Measurements from ENCODE around the gene STUM.
"Not testable (repeated sequence)": the region's sequence is repeated elsewhere in the genome, so short reads cannot be mapped to it uniquely, and the experiment has no call there.

STUM gene

DNA sequence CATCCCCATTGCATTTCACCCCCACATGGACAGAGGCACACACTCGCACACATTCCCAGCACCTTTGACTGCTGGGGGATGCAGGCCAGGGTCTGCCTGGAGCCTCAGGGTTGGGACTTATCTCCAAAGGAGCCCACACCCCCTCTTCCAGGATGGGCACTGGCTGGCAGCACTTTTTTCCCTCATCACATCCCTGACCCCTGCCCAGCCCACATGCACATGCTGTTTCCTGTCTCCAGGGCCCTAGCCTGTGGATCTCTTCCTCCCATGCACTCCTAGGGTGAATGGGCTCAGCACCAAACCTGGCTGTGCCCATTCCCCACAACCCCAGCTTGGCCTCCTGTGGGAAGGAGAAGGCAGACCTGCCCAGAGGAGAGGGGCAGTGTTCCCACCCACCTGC lies 59.3 kb downstream of the STUM start:
- in situ Hi-C loops (cut with HindIII; ENCODE audit: low pct_unique_long_range_greater_than_20kb, low sequenced_read_pairs): no loop called here
- TF ChIP-seq JUND (IDR thresholded peaks at IDR 0.05; ENCODE audit: low read depth): no peak
- no peak for DNase-seq (ENCODE audit: low read depth in 1 of 2, low spot score in 1 of 2)

DNA sequence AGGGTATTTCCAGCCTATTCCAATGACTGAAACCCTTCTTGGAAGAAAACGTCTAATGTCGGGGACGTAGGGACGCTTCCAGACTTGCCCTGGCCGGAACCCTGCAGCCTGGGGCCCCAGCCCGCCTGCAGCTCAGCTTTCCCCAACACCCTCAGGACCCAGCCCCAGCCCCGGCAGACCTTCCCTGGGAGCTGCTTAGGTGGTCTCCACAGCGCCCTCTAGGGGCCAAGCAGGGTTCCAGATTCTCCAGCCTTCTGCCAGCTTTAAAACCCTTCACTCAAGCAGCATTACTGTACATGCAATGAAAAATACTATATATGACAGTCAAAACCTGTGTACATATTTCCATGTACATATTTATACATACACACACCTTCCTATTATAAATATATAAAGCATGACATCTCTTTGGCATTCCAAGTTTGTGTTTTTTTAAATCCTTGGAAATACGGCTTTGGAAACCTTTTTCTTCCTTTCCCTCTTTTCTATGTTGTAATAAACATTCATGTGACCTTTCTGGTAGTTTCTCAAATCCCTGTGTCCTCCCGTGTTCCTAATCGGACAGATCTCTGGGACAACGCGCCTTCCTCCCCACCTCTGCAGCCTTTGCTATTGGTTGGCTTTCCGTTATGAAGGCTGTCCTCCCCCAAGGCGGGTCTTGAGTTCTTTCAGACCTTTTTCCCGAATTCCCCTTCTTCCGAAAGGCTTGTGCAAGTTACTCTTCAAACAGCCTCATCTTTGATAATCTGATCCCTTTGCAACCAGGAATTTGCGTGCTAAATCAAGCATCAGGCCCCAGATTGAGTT lies 60.3 kb downstream of the STUM start:
- TF ChIP-seq JUND (IDR thresholded peaks at IDR 0.05; ENCODE audit: low read depth): no peak
- DNase-seq (ENCODE audit: low read depth in 1 of 2, low spot score in 1 of 2): peak; percentile 51 to 73
- in situ Hi-C loops (cut with HindIII; ENCODE audit: low pct_unique_long_range_greater_than_20kb, low sequenced_read_pairs): no loop called here

DNA sequence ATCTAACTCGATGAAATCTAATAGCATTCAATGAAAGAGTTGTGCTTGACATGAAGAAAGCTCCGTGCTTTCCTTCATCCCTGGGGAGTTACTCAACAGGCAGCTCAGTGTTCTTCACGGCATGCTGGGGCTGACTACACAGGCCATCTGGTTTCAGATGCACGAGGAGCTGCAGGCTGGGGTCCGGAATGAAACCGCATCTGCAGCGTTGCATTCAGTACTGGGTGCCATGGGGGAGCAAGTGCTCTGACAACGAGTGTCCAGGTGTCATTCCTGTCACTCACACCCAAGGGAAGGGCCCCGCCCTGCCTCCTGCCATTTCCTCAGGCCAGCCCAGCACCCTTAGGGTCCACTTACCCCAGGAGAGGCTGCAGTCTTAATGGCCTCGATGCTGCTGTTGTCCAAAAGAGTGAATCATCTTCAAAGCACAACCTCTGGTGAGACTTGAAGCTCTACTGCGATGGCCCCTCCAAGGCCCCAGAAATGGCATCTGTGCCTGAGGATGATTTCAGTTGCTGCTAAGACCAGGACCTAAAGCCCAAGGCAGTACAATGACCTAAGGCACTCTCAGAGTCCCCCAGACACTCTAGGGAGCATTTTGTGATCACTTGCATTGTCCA lies 61.4 kb downstream of the STUM start:
- in situ Hi-C loops (cut with HindIII; ENCODE audit: low pct_unique_long_range_greater_than_20kb, low sequenced_read_pairs): no loop called here
- TF ChIP-seq JUND (IDR thresholded peaks at IDR 0.05; ENCODE audit: low read depth): no peak

DNA sequence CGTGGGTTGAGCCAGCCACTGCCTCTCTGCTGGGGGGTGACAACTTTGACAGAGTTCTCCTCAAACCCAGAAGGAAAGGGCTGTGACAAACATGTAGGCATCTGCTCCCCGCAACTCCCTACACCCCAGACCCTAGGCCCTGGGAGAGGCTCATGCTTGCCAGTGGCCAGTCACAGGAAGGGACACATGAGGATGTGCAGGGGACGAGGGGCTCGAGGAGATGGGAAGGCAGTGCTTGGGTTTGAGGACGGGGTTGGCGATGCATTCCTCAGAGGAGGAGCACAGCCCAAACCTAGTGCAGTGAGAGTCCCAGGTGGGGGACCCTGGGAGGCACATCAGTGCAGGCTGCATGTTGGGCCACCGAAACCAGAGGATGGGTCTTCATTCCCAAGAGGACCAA lies 62.1 kb downstream of the STUM start:
- no peak for DNase-seq (ENCODE audit: low read depth in 1 of 2, low spot score in 1 of 2)
- TF ChIP-seq JUND (IDR thresholded peaks at IDR 0.05; ENCODE audit: low read depth): no peak
- in situ Hi-C loops (cut with HindIII; ENCODE audit: low pct_unique_long_range_greater_than_20kb, low sequenced_read_pairs): no loop called here

More for the DNA sequence above, 61.4 kb downstream of the STUM start:
- DNase-seq (ENCODE audit: low read depth in 1 of 2, low spot score in 1 of 2): no peak

DNA sequence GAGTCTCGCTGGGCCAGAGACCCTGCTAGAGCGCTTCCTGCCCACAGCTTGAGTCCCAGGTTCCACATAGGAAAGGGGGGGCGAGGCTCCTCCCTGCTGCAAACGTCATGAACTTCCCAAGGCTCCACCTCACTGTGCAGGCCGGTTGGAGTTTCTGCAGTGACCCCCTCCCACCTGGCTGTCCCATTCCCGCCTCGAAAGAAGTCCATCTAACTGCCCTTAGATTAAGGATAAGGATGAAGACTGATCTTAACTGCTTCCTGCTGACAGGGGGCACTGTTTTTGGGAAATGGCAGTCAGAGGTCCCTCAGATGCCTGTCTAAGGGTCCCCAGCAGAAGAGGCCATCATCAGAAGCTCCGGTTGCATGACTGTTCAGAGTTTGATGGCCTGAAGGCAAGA lies 62.7 kb downstream of the STUM start:
- no peak for TF ChIP-seq JUND (IDR thresholded peaks at IDR 0.05; ENCODE audit: low read depth)
- in situ Hi-C loops (cut with HindIII; ENCODE audit: low pct_unique_long_range_greater_than_20kb, low sequenced_read_pairs): no loop called here
- DNase-seq (ENCODE audit: low read depth in 1 of 2, low spot score in 1 of 2): no peak

DNA sequence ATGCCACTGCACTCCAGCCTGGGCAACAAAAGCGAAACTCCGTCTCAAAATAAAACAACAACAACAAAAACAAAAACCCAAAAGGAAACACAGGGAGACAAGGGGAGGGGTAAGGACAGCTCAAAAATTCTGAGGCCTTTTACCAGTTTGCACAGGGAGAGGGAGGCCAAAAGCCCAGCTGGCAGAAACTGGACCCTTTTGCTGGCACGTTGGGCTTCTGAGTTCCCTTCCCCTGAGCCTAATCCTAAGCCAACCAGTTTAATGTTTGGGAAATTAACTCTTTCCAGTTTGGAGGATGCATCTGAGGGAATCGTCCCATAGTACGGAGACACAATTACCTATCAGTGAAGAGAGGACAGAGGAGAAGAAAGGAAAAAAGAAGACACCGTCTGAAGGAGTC lies 63.4 kb downstream of the STUM start:
- DNase-seq (ENCODE audit: low read depth in 1 of 2, low spot score in 1 of 2); in situ Hi-C loops (cut with HindIII; ENCODE audit: low pct_unique_long_range_greater_than_20kb, low sequenced_read_pairs): not testable (repeated sequence)

DNA sequence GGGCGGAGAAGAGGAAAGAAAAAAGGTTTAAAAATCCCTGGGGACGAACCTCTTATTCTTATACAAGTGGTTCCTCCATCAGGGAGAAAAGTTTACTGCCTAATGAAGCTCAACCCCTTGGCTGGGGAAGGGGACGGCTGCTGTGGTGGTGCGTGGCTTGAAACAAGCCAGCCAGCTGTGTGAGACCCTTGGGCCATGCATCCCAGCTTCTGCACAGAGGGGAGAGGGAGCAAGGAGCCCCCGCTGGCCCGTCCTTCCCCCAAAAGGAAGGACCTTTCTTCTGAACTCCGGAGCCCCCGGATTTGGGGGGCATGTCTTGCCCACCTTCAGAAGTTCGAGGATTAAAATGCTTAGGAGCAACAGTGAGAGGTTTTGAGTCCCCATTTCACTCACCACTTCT lies 67.3 kb downstream of the STUM start:
- in situ Hi-C loops (cut with HindIII; ENCODE audit: low pct_unique_long_range_greater_than_20kb, low sequenced_read_pairs): no loop called here
- no peak for TF ChIP-seq JUND (IDR thresholded peaks at IDR 0.05; ENCODE audit: low read depth)

DNA sequence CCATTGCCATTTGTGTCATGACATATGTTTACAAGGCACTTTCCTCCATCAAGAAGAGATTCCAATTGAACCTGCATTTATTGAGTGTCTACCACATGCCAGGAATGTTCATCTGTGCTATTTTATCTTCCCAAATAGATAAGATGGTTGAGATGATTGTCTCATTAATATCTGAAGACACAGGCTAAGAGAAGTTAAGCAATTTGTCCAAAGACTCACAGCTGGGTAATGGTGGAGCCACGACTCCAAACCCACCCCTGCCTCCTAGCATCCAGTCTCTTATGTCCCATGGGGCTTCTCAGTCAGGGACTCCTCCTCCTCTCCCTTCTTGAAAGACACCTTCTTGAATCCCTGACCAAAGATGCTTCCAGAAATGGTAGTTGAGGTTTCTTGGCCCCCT lies 68.1 kb downstream of the STUM start:
- in situ Hi-C loops (cut with HindIII; ENCODE audit: low pct_unique_long_range_greater_than_20kb, low sequenced_read_pairs): no loop called here
- TF ChIP-seq JUND (IDR thresholded peaks at IDR 0.05; ENCODE audit: low read depth): no peak
- DNase-seq (ENCODE audit: low read depth in 1 of 2, low spot score in 1 of 2): no peak

More for the DNA sequence above, 67.3 kb downstream of the STUM start:
- DNase-seq (ENCODE audit: low read depth in 1 of 2, low spot score in 1 of 2): no peak

DNA sequence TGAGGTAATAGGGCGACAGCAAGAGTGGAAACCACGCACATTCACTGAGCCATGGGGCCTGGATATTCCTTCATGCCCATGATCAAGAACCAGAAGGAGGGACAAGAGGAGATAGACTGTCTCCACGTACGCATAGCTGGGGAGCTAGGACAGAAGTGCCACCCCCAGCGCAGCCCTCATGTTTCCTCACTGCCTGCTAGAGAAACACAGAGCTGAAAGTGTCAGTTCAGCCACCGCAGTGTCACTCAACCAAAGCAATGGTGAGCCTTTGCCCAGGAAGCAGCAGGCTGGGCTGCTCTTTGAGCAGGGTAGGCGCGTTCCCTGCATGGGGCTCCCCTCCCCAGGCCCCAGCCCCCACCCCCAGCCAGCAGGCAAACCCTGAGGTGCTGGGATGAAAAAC lies 68.5 kb downstream of the STUM start:
- in situ Hi-C loops (cut with HindIII; ENCODE audit: low pct_unique_long_range_greater_than_20kb, low sequenced_read_pairs): no loop called here
- no peak for TF ChIP-seq JUND (IDR thresholded peaks at IDR 0.05; ENCODE audit: low read depth)

DNA sequence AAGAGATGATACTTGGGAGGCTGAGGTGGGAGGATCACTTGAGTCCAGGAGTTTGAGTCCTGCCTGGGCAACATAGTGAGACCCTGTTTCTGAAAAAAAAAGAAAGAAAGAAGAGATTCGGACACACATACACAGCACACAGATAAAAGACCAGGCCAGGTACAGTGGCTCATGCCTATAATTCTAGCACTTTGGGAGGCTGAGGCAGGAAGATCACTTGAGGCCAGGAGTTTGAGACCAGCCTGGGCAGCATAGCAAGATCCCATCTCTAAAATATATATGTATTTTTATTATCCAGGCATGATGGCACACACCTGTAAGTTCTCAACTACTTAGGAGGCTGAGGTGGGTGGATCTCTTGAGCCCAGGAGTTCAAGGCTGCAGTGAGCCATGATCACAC lies 69.2 kb downstream of the STUM start:
- in situ Hi-C loops (cut with HindIII; ENCODE audit: low pct_unique_long_range_greater_than_20kb, low sequenced_read_pairs); DNase-seq (ENCODE audit: low read depth in 1 of 2, low spot score in 1 of 2): not testable (repeated sequence)

More for the DNA sequence above, 68.5 kb downstream of the STUM start:
- no peak for DNase-seq (ENCODE audit: low read depth in 1 of 2, low spot score in 1 of 2)

DNA sequence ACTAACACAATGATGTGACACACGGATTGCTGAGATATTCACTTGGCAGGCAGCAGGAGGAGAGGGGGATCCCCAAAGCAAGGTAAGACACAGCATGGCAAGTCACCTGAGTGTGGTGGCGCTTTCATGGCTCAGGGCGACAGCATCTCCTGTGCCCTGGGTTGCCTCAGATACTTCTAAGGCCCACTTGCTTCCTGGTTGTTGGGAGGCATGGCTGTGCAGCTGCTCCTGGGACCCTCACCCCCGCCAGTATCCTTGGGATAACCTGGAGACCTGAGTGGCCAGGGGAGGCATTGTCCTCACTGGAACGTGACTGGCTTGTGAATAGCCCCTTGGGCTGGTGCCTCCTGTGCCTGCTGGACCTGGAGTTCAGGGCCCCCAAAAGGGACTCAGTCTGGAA lies 69.8 kb downstream of the STUM start:
- in situ Hi-C loops (cut with HindIII; ENCODE audit: low pct_unique_long_range_greater_than_20kb, low sequenced_read_pairs): no loop called here
- TF ChIP-seq JUND (IDR thresholded peaks at IDR 0.05; ENCODE audit: low read depth): no peak
- no peak for DNase-seq (ENCODE audit: low read depth in 1 of 2, low spot score in 1 of 2)

DNA sequence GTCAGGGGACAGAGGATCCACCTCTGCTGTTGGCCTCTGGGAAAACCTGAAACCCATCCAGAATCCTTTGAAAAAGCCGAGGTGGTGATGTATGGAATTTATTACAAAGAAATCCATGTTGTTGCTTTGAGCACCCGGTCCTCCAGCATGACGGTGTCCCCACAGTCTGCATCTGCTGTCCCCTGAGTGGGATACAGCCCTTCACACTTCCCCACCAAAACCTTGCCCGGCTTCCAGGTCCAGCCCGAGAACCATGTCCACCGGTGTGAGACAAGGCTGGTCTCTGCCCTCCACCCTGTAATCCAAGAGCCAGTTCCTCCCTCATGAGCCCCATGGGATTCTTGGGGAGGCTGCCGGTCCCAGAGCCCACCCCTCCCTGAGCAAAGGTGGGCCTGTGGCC lies 70.5 kb downstream of the STUM start:
- DNase-seq (ENCODE audit: low read depth in 1 of 2, low spot score in 1 of 2): no peak
- no peak for TF ChIP-seq JUND (IDR thresholded peaks at IDR 0.05; ENCODE audit: low read depth)
- in situ Hi-C loops (cut with HindIII; ENCODE audit: low pct_unique_long_range_greater_than_20kb, low sequenced_read_pairs): no loop called here

DNA sequence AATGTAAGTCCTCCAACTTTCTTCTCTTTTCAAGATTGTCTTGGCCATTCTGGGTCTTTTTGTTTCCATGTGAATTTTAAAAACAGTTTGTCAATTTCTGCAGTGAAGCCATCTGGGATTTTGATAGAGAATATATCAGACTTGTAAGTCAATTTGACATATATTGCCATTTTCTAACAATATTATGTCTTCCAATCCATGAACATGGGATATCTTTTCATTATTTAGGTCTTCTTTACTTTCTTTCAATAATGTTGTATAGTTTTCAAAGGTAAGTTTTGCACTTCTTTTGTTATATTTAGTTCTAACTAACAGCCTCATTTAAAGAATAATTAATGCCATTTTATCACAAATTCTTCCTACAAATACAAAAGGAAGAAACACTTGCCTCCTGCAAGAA lies 73.4 kb downstream of the STUM start:
- TF ChIP-seq JUND (IDR thresholded peaks at IDR 0.05; ENCODE audit: low read depth): no peak
- DNase-seq (ENCODE audit: low read depth in 1 of 2, low spot score in 1 of 2): no peak
- in situ Hi-C loops (cut with HindIII; ENCODE audit: low pct_unique_long_range_greater_than_20kb, low sequenced_read_pairs): no loop called here

DNA sequence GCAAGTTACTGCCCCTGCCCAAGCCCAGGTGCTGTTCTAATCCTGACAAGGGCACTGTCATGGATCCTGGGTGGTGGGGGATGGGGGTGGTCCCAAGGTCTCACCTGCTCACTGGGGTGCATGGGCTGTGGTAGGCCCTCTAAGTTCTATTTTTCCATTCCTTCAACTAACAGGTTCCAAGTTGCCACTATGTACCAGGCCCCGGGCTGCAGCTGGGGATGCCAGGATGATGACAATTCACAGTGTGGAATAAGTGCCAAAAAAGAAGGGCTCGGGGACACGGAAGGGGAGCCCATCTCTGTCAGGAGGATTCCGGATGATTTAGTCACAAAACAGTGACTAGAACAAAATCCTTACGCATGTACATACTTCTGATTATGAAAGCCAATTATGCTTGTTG lies 76.0 kb downstream of the STUM start:
- DNase-seq (ENCODE audit: low read depth in 1 of 2, low spot score in 1 of 2): no peak
- in situ Hi-C loops (cut with HindIII; ENCODE audit: low pct_unique_long_range_greater_than_20kb, low sequenced_read_pairs): no loop called here
- TF ChIP-seq JUND (IDR thresholded peaks at IDR 0.05; ENCODE audit: low read depth): no peak

All from T47D (cell line).